ENCODE measurements around the gene TRIM8. TPM values are rescaled to one million over a fixed set of nuclear protein-coding genes. Genes with fewer than 3 reads are reported as not detected.

The TRIM8 gene
- total and polyA plus RNA-seq, 9 of the 15 experiments (the other 6 are each of a cell fraction or from before 2014, with no cell fraction given), result 1.7 to 26.0 (median 9.1) TPM

DNA sequence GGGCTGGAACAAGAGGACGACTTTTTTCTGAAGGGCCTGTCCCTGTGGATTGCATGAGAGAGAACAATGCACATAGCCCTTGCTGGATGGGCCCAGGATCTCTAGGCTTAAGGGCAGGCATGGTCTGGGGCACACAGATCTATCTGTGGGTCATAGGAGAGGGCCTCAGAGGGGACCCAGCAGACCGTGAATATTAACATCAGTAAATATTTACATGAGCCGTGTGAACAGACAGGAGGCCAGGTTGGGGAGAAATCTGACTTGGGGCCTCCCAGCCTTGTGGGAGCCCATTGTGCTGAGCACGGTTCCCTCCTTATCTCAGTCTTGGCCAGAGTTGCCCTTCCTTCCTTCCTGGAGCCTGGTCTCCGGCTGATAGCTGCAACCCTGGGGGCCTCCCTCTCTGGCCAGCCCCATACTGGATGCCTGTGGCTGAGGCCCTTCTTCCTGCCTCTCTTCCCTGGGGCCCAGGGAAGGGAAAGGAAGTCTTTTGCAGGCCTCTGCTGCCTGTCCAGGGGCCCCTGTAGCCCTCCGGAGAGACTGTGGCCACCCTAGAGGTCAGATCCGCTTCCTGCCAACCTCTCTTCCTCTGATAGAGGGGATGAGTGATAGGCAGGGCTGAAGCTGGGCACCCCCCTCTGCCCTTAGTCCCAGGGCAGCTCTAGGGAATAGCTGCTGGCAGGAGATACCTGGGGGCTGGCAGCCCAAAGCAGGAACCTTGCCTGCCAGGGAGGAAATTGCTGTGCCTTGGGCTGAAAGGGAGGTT, 44.5 kb upstream of the TRIM8 start (continued):
- TF ChIP-seq BRCA1 (IDR thresholded peaks at IDR 0.05) (no peak), BRCA1 (CRISPR knock-in tag; IDR thresholded peaks at IDR 0.05) (no peak), PRDM10 (IDR thresholded peaks at IDR 0.05; ENCODE audit: partially characterized antibody) (peak; percentile 5), ZKSCAN1 (IDR thresholded peaks at IDR 0.05; ENCODE audit: low read depth, low read length) (no peak), POLR2AphosphoS5 (IDR thresholded peaks at IDR 0.05; ENCODE audit: control insufficient read depth, insufficient read depth, low read depth, low read length) (peak; percentile 67), STAG1 (CRISPR knock-in tag; IDR thresholded peaks at IDR 0.05; ENCODE audit: borderline replicate concordance) (no peak), NCOR1 (IDR thresholded peaks at IDR 0.05) (peak; percentile 91), RHOXF2B (CRISPR knock-in tag; conservative IDR thresholded peaks at IDR 0.05) (no peak), CREB3 (tag; conservative IDR thresholded peaks at IDR 0.05; ENCODE audit: low read depth) (no peak), MED1 (CRISPR knock-in tag; IDR thresholded peaks at IDR 0.05; ENCODE audit: borderline replicate concordance) (no peak), PREB (CRISPR knock-in tag; IDR thresholded peaks at IDR 0.05) (no peak), ZNF445 (CRISPR knock-in tag; IDR thresholded peaks at IDR 0.05; ENCODE audit: low read depth) (no peak), HDAC2 (IDR thresholded peaks at IDR 0.05) (no peak; the same call in 1 of the 2 replicates), BRF1 (IDR thresholded peaks at IDR 0.05; ENCODE audit: borderline replicate concordance, extremely low read depth, insufficient read length) (no peak), HEY1 (CRISPR knock-in tag; IDR thresholded peaks at IDR 0.05; ENCODE audit: borderline replicate concordance) (no peak), ARNT (IDR thresholded peaks at IDR 0.05) (no peak), BDP1 (IDR thresholded peaks at IDR 0.05; ENCODE audit: insufficient read depth, insufficient read length) (no peak), MXD1 (CRISPR knock-in tag; IDR thresholded peaks at IDR 0.05; ENCODE audit: borderline replicate concordance, poor library complexity, severe bottlenecking) (no peak), ZNF589 (CRISPR knock-in tag; IDR thresholded peaks at IDR 0.05; ENCODE audit: low read depth) (peak; percentile 77; the same call in 1 of the 2 replicates)
- TF ChIP-seq, protein P1, sequence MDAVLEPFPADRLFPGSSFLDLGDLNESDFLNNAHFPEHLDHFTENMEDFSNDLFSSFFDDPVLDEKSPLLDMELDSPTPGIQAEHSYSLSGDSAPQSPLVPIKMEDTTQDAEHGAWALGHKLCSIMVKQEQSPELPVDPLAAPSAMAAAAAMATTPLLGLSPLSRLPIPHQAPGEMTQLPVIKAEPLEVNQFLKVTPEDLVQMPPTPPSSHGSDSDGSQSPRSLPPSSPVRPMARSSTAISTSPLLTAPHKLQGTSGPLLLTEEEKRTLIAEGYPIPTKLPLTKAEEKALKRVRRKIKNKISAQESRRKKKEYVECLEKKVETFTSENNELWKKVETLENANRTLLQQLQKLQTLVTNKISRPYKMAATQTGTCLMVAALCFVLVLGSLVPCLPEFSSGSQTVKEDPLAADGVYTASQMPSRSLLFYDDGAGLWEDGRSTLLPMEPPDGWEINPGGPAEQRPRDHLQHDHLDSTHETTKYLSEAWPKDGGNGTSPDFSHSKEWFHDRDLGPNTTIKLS (IDR thresholded peaks at IDR 0.05; ENCODE audit: borderline replicate concordance, low read depth), result no peak
